ENCODE data around the gene PRKCA. TPM values are rescaled to one million over a fixed set of nuclear protein-coding genes. Genes with fewer than 3 reads are reported as not detected.

PRKCA gene
- total and polyA plus RNA-seq, 2 of the 13 experiments (the other 11 are each of a cell fraction or from before 2014, with no cell fraction given), result 18.5 to 21.5 TPM

- TF ChIP-seq RNF2 (conservative IDR thresholded peaks at IDR 0.05; ENCODE audit: low read depth) (no peak), ZNF598 (CRISPR knock-in tag; IDR thresholded peaks at IDR 0.05; ENCODE audit: borderline replicate concordance) (no peak), ARNTL (CRISPR knock-in tag; IDR thresholded peaks at IDR 0.05) (no peak), PATZ1 (CRISPR knock-in tag; IDR thresholded peaks at IDR 0.05) (peak; percentile 15; the same call in 1 of the 2 replicates), HIVEP1 (CRISPR knock-in tag; IDR thresholded peaks at IDR 0.05) (no peak), AHDC1 (CRISPR knock-in tag; IDR thresholded peaks at IDR 0.05; ENCODE audit: borderline replicate concordance) (no peak), ZBTB4 (CRISPR knock-in tag; IDR thresholded peaks at IDR 0.05; ENCODE audit: borderline replicate concordance) (peak; percentile 56; the same call in 1 of the 2 replicates), ZNF282 (IDR thresholded peaks at IDR 0.05; ENCODE audit: partially characterized antibody) (no peak), ZNF547 (CRISPR knock-in tag; IDR thresholded peaks at IDR 0.05) (no peak), ZNF780A (CRISPR knock-in tag; IDR thresholded peaks at IDR 0.05) (no peak), ZNF777 (CRISPR knock-in tag; IDR thresholded peaks at IDR 0.05) (no peak), RBFOX2 (IDR thresholded peaks at IDR 0.05; ENCODE audit: low read depth, low read length) (peak; percentile 43; the same call in 1 of the 2 replicates), ZFP36 (IDR thresholded peaks at IDR 0.05; ENCODE audit: borderline replicate concordance, low read depth, low read length, partially characterized antibody) (no peak), ZBTB42 (CRISPR knock-in tag; IDR thresholded peaks at IDR 0.05) (no peak), NKX3-1 (CRISPR knock-in tag; IDR thresholded peaks at IDR 0.05) (no peak)
Observed at GRCh38 chr17:66540131-66540781, 237.8 kb downstream of the PRKCA start (continued).

Data from HepG2 (cell line).